Measurements from ENCODE around the gene LSM3.

The LSM3 gene

DNA sequence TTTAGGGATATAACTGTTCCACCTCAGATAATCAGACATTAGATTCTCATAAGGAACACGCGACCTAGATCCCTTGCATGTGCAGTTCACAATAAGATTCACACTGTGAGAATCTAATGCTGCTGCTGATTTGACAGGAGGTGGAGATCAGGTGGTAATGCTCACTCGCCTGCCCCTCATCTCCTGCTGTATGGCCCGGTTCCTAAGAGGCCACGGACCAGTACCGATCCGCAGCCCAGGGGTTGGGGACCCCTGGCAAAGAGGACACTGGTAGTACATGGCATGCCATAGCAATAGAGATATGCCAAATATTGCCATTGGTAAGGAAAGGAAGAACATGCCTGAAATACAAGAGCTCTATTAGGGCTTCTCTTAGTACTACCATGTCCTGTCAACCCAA, 59.7 kb downstream of the LSM3 start:
- peaks cover 10% of the 10 kb centered on the region for H3K27me3 Mint-ChIP-seq
- peaks cover 3% of the 10 kb centered on the region for H3K4me1 Mint-ChIP-seq (ENCODE audit: low read depth)
- no peak overlapping the region for H3K27ac Mint-ChIP-seq
- peaks cover 9% of the 10 kb centered on the region for H3K36me3 Mint-ChIP-seq
- H3K4me3 Mint-ChIP-seq: no peak overlapping the region
- H3K9me3 Mint-ChIP-seq (ENCODE audit: low read depth): peaks cover 4% of the 10 kb centered on the region

DNA sequence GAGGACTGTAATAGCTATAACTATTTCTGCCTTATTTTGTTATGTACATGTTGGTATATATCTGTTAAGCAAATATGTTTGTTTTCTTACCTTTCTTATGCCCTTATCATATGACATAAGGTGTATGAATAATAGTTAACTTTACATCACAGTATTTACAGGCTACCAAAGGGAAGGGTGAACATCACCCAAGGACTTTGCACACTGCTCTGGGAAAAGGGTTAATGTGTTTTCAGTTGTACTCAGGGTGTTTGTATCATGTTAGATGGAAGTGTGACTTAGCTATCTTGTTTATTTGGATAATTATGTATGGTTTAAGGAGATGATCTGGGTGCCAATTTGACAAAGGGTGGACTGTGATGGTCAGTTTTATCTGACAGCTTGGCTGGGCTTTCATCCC, 60.3 kb downstream of the LSM3 start:
- H3K36me3 Mint-ChIP-seq: peaks cover 6% of the 10 kb centered on the region
- peaks cover 7% of the 10 kb centered on the region for H3K27me3 Mint-ChIP-seq
- H3K4me3 Mint-ChIP-seq: no peak overlapping the region
- no peak overlapping the region for H3K27ac Mint-ChIP-seq
- H3K4me1 Mint-ChIP-seq (ENCODE audit: low read depth): no peaks in the 10 kb centered on the region
- H3K9me3 Mint-ChIP-seq (ENCODE audit: low read depth): no peaks in the 10 kb centered on the region

DNA sequence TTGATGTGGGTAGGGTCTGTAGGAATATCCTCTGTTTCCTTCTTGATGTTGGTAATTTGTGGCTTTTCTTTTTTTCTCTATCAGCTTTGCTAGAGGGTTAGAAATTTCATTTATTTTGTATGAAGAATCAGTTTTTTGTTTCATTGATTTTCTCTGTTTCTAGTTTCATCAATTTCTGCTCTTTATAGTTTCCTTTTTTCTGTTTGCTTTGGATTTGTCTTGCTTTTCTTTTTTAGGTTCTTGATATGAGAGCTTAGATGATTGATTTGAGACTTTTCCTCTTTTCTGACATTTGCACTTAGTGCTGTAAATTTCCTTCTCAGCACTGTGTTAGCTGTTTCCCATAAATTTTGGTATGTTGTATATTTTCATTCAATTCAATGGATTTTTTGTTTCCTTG, 61.3 kb downstream of the LSM3 start:
- Mint-ChIP-seq H3K9me3 (ENCODE audit: low read depth) (no peaks in the 10 kb centered on the region), H3K27ac (no peak overlapping the region), H3K4me1 (ENCODE audit: low read depth) (no peaks in the 10 kb centered on the region), H3K4me3 (no peak overlapping the region), H3K36me3 (peaks cover 2% of the 10 kb centered on the region), H3K27me3 (peaks cover 3% of the 10 kb centered on the region)

DNA sequence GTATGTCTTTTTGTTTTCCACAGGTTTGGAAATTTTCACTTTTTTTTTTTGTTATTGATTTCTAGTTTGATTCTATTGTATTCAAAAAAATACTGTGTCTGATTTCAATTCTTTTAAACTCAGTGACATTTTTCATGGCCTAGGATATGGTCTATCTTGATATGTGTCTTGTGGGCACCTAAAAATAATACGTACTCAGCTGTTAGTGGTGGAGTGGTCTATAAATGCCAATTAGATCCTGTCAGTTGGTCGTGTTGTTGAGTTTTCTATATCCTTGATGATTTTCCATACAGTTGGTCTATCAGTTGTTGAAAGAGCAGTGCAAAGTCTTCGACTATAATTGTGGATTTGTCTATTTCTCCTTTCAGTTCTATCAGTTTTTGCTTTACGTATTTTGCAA, 61.7 kb downstream of the LSM3 start:
- H3K4me3 Mint-ChIP-seq: no peak overlapping the region
- H3K9me3 Mint-ChIP-seq (ENCODE audit: low read depth): no peaks in the 10 kb centered on the region
- H3K36me3 Mint-ChIP-seq: no peaks in the 10 kb centered on the region
- no peak overlapping the region for H3K27ac Mint-ChIP-seq
- no peaks in the 10 kb centered on the region for H3K27me3 Mint-ChIP-seq
- H3K4me1 Mint-ChIP-seq (ENCODE audit: low read depth): no peaks in the 10 kb centered on the region

DNA sequence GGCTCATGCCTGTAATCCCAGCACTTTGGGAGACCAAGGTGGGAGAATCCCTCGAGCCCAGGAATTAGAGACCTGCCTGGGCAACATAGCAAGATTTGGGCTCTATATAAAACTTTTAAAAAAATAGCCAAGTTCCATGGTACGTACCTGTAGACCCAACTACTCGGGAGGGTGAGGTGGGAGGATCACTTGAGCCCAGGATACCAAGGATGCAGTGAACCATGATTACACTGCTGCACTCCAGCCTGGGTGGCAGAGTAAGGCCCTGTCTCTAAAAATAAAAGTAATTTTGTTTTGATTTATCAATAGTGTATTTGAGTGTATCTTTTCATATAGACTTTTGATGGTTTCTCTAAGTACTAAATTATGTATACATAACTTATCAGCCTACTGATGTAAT, 63.1 kb downstream of the LSM3 start:
- Mint-ChIP-seq H3K4me3 (no peak overlapping the region), H3K36me3 (no peaks in the 10 kb centered on the region), H3K4me1 (ENCODE audit: low read depth) (no peaks in the 10 kb centered on the region), H3K27me3 (no peaks in the 10 kb centered on the region), H3K27ac (no peak overlapping the region), H3K9me3 (ENCODE audit: low read depth) (no peaks in the 10 kb centered on the region)

DNA sequence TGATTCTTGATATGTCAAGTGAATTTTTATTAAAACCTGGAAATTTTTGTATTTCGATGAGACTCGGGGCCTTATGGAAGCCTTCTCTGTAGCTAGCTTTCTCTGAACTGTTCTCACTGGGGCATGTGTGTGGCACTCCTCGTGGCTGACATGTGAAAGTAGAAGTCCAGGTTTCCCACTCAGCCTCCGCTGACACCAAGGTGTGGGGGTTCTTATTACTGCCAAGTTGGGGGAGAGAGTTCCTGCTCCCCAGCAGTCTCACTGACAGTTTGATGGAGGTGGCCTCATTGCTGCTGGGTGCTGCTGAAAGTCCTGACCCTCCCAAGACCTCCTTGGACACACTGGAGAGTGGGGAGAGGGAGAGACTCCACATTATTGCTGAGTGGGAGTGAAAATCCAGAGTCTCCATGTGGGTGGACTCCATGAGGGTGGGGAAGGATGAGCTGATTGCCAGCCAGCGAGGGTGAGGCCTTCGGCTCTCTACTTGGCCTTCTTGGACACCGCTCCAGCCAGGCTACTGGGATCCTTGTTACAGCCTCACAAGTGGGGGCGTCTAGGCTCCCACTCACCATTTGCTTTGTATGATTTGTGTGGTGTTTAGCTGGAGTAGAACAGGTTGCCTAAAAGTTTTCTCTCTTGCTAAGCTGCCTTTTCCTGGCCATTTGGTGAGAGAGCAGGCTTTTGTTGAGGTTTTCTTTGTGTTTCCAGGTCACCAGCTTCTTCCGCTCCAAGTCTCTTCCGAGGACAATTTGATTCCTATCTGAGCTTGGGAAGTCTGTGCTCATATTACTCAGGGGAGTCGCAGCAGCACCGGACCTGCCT, 64.1 kb downstream of the LSM3 start:
- H3K27me3 Mint-ChIP-seq: no peaks in the 10 kb centered on the region
- no peak overlapping the region for H3K27ac Mint-ChIP-seq
- no peak overlapping the region for H3K4me3 Mint-ChIP-seq

DNA sequence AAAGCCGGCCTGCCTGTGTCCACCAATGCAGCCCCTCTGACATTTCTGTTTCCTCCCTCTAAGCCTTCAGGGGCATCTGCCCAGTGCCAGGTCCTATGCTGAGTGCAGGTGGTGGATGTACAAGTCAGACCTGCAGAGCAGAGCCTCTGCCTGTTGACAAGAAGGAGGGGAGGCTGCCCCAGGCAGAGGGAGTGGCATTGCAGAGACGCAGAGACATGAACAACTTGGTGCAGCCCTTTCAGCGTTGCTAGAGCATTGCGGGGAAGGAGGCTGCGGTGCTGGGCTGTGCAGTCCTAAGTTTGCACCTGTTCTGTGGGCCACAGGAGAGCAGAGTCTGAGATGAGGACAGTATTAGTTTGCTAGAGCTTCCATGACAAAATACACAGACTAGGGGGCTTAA, 65.2 kb downstream of the LSM3 start:
- no peak overlapping the region for H3K27ac Mint-ChIP-seq
- H3K27me3 Mint-ChIP-seq: no peaks in the 10 kb centered on the region
- no peaks in the 10 kb centered on the region for H3K36me3 Mint-ChIP-seq
- no peaks in the 10 kb centered on the region for H3K4me1 Mint-ChIP-seq (ENCODE audit: low read depth)
- no peaks in the 10 kb centered on the region for H3K9me3 Mint-ChIP-seq (ENCODE audit: low read depth)
- no peak overlapping the region for H3K4me3 Mint-ChIP-seq

More for the DNA sequence above, 64.1 kb downstream of the LSM3 start:
- Mint-ChIP-seq H3K36me3 (no peaks in the 10 kb centered on the region), H3K4me1 (ENCODE audit: low read depth) (no peaks in the 10 kb centered on the region), H3K9me3 (ENCODE audit: low read depth) (no peaks in the 10 kb centered on the region)

DNA sequence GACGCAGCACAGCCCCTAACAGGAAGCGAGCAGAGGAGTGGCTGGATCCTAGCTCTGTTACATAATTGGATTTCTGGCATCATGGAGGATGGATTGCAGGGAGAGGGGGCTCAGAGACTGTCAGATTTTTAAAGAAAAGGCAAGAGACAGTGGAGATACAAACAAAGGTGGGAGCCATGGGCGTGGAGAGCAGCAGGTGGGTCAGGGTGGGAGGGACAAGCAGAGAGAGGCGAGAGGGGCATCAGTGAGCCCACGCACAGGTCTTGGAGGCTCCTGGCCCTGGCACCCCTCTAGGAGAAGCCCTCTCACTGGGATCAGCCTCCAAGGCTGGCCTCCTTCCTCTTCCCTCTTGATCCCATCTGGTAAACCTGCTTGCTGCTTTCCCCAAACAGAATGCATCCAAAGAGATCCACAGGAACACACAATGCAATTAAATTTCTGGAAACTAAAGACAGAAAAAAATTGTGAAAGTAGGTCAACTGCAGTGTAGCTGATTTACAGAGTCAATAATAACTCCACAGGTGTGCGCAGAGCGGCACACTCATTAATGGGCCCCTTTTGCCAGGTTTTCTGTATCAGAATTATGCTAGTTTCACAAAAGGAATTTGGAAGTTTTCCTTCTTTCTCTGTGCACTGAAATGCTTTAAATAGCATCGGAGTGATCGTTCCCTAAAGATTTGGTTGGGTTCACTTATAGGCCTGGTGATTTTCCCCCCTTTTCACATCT, 66.1 kb downstream of the LSM3 start:
- Mint-ChIP-seq H3K9me3 (ENCODE audit: low read depth) (no peaks in the 10 kb centered on the region), H3K4me1 (ENCODE audit: low read depth) (no peaks in the 10 kb centered on the region), H3K27ac (no peak overlapping the region), H3K36me3 (no peaks in the 10 kb centered on the region), H3K4me3 (no peak overlapping the region), H3K27me3 (no peaks in the 10 kb centered on the region)

DNA sequence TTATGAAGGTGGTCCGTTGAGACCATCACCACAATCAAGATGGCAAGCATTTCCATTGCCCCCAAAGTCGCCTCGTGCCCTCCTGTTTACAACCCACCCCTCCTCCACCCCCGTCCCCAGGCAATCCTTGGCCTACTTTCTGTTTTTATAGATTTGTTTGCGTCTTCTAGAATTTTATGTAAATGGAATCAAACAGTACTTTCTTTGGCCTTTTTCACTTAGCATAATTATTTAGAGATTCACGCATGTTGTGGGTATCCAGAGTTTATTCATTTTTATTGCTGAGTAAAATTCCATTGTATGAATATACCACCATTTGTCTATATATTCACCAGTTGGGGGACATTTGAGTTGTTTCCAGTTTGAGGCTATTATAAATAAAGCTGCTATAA, 66.6 kb downstream of the LSM3 start:
- no peak overlapping the region for H3K27ac Mint-ChIP-seq
- no peaks in the 10 kb centered on the region for H3K36me3 Mint-ChIP-seq
- H3K27me3 Mint-ChIP-seq: no peaks in the 10 kb centered on the region
- no peaks in the 10 kb centered on the region for H3K4me1 Mint-ChIP-seq (ENCODE audit: low read depth)
- H3K9me3 Mint-ChIP-seq (ENCODE audit: low read depth): no peaks in the 10 kb centered on the region
- H3K4me3 Mint-ChIP-seq: no peak overlapping the region

DNA sequence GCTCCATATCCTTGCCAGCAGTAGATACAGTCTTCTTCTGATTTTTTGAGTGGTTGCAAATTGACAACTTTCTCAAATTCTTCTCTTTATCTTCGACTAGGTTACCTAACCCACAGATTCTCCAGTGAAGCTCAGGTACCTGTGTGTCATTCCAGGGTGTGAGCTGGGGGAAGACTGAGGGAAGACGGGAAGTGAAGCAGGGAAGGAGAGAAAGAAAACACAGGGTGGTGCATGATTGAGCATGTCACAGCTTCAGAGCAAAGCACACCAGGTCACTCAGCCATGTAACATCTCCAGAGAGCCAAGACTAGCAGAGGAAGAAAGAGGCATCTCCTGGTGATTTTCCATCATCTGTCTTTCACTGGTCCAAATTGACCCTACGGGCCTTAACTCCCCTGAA, 67.2 kb downstream of the LSM3 start:
- H3K4me3 Mint-ChIP-seq: no peak overlapping the region
- no peaks in the 10 kb centered on the region for H3K27me3 Mint-ChIP-seq
- no peaks in the 10 kb centered on the region for H3K9me3 Mint-ChIP-seq (ENCODE audit: low read depth)
- no peaks in the 10 kb centered on the region for H3K4me1 Mint-ChIP-seq (ENCODE audit: low read depth)
- no peak overlapping the region for H3K27ac Mint-ChIP-seq
- H3K36me3 Mint-ChIP-seq: no peaks in the 10 kb centered on the region

DNA sequence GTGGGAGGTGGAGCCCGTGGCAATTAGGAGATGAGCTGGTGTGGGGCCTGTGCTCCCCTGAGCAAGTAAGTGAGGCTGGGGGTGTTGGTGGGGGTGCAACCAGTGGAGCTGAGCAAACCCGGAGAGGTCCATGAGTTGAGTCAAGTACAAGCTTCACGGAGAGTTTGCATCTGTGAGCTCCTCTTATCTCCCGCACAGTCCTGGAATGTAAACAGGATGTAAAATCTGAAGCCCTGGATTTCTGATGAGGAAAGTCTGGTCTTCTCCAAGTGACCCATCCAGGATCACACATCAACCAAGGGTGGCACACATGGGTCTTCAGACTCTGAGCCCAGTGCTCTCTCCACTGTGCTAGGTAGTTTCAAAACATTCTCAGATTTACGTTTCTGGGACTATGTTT, 67.8 kb downstream of the LSM3 start:
- Mint-ChIP-seq H3K4me1 (ENCODE audit: low read depth) (no peaks in the 10 kb centered on the region), H3K27ac (no peak overlapping the region), H3K27me3 (no peaks in the 10 kb centered on the region), H3K36me3 (no peaks in the 10 kb centered on the region), H3K4me3 (no peak overlapping the region), H3K9me3 (ENCODE audit: low read depth) (no peaks in the 10 kb centered on the region)

DNA sequence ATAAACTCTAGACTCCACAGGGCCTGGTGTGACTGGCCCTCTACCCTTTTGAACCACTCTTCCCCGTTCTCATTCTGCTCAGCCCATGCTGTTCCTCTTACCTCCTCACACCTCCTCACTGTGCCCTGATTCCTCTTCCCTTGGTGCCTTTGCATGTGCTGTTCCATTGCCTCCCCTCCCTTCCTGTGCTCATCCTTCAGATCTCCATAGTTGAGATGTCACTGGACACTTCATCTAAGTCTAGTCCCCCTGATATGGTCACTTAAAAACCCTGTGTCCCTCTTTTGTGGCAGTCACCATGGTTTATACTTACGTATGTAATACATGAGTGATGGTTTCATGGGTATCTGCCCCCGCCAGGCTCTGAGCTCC, 69.8 kb downstream of the LSM3 start:
- H3K36me3 Mint-ChIP-seq: no peaks in the 10 kb centered on the region
- no peak overlapping the region for H3K4me3 Mint-ChIP-seq
- H3K4me1 Mint-ChIP-seq (ENCODE audit: low read depth): no peaks in the 10 kb centered on the region
- no peak overlapping the region for H3K27ac Mint-ChIP-seq
- H3K27me3 Mint-ChIP-seq: no peaks in the 10 kb centered on the region
- H3K9me3 Mint-ChIP-seq (ENCODE audit: low read depth): no peaks in the 10 kb centered on the region

DNA sequence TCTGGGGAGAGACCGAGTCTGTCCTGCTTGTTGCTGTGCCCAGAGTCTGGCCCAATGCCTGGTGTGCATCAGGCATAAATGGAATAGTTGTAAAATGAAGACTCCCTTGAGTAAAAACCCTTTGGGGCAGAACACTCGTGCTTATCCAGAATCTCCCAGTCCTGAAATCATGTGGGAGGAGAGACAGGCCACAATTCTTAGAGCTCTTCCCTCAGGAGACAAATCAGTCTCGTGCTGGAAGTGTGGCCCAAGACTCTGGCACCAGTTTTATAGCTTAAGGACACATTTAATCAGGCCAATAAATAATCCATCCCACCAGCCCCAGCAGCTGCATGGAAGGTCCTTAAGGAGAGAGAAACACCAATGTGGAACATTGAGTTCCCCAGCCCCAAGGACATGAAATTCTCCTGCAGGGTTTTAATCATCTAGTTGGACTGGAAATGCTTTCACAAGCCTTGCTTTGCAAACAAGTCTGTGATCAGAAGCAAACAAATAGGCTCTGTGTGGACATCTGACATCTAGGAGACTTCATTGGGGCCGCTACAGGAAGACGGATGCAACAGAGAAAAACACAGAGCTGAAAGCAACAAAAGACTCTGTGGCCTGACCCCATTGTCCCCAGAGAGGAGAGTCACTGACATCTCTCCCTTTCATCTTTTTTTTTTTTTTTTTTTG, 70.4 kb downstream of the LSM3 start:
- Mint-ChIP-seq H3K4me3 (no peak overlapping the region), H3K36me3 (no peaks in the 10 kb centered on the region), H3K9me3 (ENCODE audit: low read depth) (no peaks in the 10 kb centered on the region), H3K4me1 (ENCODE audit: low read depth) (no peaks in the 10 kb centered on the region), H3K27ac (no peak overlapping the region), H3K27me3 (no peaks in the 10 kb centered on the region)

Data from activated naive CD8-positive, alpha-beta T cell (primary cell).